ENCODE results near the gene CYP11A1.

Gene CYP11A1

DNA sequence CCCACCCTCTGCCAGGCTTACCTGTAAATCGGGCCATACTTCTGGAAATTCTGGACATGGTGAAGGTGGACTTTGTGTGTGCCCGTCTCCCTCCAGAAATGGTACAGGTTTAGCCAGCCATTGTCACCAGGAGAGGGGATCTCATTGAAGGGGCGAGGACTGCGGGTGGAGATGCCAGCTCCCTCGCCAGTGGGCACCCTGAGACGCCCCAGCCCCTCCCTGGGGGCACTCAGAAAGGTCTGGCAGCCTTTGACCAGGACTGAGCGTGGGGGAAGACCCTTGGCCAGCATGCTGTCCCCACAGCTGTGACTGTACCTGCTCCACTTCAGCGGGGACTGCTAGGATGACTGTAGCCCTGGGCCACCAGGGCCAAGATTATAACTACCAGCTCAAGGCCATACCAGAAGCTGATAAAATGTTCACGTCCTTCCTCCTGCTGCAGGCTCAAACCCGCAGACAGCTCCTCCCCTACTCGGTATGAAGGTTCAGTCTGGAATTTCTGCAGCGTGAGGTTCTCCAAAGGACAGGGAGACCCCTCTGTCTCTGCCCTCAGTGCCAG is at the start of gene CYP11A1:
CYP11A1 (minus strand) TSS at position 351 of the 559 bp plus-strand sequence; CDS start at position 290, 61 bp downstream.
- no peak within 1 kb of the TSS for H3K4me3 ChIP-seq (ENCODE audit: low read depth, low read length)

DNA sequence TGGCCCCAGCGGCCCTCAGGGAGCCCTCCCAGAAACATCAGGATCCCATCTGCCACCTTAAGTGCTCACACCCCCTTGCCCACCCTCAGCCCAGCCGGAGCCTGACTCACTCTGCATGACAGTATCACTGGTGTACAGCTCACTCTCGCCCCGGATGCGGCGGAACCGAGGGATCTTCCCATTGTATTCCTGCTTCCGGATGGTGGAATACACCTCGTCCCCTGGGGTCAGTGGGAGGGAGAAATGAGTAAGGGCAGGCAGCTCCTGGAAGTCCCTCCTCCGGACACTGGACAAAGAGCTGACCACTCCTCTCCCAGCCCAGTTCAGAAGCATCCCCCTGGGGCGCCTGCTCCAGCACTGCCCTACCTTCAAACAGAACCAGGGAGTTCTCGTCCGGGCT is 49.8 kb upstream of the CYP11A1 start:
- H3K4me3 ChIP-seq (ENCODE audit: low read depth, low read length), result no peak overlapping the region

DNA sequence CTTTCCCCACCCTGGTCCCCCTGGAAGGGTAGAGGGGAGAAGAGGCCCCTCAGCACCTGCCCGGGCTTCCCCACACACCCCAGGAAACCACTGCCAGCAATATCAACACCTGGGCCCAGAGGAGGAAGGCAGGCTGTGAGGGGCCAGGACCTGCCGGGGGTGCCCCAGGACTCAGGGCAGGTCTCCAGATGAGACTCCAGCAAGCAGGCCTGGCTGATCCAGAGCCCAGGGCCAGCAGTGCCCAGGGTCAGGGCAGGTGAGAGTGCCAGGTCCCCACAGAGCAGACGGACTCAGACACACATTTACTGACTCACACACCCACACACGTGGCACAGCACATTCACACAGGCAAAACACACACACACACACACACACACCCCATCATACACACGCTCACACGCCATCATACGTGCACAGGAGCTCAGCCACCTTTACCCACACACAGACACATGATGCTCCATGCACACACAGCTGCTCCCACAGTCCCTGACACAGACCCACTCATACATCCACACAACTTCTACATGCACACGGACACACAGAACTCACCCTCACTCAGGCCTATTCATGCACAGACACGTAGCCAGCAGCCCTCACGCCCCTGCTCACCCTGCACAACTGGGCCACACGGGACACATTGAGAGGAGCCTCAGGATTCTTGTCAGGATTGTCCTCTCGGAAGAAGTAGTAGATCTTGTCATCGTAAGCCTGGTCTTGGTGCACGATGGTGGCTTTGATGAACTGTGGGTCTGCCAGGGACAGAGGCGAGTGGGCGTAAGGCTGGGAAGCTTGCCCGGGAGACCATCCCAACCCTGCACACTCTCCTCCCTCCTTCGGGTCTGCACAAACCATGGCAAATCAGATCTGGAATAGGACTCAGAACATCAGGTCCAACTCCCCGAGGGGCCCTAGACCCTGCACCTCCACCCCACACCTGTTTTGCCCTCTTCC is 48.8 kb upstream of the CYP11A1 start:
- H3K4me3 ChIP-seq (ENCODE audit: low read depth, low read length), result no peak overlapping the region

DNA sequence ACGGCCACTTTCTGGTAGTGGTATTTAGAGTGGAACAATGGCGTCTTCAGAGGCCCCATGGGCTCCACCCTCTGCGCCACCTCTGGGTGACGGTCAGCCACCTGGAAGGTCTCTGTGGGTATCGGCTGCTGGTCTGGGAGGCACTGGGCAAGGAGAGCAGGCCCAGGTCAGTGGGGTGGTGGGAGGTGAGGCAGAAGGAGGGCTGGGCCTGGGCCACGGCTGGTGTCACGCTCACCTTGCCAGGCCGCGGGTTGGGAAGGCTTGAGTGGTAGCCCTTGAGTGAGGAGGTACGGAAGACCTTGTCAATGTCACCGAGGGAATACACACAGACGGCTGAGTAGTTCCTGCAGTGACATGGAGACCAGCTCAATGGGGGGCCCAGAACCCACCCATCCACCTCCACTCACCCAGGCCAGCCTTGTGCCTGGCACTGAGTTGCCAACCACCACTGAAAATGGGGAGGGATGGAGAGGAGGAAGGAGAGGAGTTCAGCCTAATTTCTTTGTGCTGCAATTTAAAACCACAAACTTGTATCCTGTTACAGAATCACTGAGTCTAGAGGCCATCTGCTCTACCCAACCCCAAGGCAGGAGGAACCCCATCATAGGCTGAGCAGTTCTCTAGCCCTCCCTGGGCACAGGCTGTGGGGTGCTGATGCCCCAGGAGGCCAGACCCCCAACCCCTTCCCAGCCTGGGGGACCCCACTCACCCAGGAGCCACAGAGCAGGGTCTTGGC is 47.3 kb upstream of the CYP11A1 start:
- no peak overlapping the region for H3K4me3 ChIP-seq (ENCODE audit: low read depth, low read length)

DNA sequence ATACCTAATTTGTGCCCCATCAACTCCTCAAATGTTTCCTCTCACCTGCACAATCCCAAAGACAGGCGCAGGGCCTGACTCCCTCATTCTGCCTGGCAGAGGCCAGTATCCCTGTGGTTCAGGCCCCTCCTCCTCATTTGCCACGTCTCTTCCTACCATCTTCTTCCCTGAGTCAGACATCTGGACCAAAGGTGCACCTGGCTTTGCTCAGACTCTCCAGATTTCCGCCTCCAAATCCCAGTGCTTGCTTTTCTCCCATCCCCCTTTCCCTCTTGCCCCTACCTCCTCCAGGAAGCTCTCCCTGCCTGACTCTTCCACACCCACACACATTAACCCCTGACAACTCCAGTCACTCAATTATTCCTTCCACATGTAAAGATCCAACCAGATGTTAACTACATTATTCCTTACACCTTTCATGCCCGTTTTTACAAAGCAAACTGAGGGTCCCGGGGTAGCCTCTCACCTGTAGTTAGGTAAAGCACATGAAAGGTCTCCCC is 46.7 kb upstream of the CYP11A1 start:
- H3K4me3 ChIP-seq (ENCODE audit: low read depth, low read length), result no peak overlapping the region

DNA sequence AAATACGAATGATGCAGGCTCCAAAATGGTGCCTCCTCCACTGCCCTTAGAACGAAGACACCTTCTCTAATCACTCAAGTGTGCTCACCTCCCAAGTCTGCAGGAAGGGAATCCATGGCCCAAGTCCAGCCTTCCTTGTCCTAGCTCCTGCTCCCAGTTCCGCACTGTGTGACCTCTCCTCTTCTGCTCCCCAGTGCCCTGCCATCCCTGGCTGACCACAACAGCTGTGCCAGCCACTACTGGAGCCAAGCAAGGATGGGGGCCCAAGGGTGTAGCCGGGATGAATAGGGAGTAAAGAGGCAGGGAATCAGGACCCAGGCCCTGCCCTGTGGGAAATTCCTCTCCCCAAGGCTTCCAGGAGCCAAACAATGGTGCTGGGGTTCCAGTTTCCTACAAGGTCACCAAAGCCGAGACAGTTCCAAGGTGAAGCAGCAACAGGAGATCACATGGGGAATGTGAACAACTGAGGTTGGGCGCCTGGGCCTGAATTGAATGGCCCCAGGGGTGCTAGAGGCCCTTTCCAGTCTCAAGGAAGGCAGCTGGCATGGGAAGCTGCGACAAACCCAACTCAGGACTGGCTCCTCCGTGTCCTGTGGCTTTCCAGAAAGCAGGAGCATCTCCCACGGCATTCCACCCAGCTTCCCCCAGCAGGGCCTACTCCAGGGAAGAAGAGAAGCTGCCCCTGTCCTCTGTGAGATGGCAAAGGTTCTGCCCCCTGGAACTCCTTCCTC is 46.1 kb upstream of the CYP11A1 start:
- no peak overlapping the region for H3K4me3 ChIP-seq (ENCODE audit: low read depth, low read length)

DNA sequence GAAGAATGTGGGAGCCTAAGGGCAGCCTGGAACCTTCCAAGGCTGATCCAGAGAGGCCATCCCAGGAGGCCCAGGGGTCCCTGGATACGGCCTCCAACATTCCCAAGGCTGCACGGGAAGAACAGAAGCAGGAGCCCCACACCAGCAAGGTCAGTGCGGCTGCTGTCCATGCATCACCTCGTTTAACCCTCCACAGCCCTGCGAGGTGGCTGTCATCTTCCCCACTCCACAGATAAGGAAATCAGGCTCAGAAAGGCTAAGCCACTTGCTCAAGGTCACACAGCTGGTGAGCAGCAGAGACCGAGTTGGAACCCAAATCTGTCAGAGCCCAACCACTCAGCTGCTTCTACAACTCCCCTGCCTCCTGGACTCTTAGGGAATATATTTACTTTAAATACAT is 44.7 kb upstream of the CYP11A1 start:
- H3K4me3 ChIP-seq (ENCODE audit: low read depth, low read length), result no peak overlapping the region

DNA sequence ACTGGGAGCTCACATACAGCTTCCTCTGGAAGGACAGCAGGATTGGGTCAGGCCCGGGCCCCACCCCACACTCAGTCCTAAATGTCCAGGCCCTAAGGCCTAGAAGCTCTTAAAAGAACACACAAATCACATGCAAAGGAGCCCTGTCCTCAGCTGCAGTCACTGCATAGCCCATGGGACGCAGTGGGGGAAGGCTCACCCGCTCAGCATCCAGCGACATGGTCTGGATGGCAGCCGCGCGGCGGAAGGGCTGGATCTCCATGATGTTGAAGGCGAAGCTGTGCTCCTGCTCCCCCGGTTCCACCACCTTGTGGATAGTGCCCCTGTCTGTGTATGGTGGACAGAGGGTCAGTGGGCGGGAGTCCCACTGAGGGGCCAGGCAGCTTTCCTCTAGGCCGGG is 44.2 kb upstream of the CYP11A1 start:
- H3K4me3 ChIP-seq (ENCODE audit: low read depth, low read length), result no peak overlapping the region

DNA sequence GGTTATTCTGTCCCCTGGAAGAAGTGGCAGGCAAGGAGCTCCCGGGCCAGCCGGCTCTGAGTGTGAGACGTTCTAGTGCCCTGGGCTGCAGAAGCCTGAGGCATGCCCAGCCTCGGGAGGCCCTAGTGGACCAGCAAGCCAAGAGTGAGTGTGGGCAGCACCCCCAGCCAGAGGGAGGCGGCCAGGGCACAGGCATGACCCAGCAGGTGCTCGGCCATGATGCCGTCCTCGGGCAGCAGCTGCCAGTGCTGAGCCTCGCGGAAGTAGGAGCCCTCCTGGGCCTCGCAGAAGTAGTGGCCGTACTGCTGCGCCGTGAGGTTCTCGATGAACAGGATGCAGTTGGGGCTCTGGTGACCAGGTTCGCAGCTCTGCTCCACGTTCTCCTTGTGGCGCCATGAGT is 43.1 kb upstream of the CYP11A1 start:
- H3K4me3 ChIP-seq (ENCODE audit: low read depth, low read length), result no peak overlapping the region

DNA sequence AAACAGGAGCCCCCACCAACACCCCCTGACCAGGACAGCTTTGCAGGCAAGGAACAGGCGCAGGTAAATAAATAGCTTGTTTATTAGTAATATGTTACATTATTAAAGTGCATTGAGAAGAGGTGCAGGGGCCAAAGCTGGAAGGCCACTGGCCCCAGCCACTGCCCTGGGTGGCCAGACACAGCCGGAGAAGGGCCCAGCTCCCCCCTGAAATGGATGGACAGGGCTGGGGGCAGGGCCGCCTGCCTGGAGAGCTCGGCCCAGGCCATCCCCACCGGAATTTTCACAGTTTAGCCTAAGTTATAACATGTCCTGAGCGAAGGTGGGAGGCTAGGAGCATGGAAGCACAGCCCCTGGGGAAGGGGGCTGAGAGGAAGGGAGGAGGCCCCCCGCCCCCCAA is 41.8 kb upstream of the CYP11A1 start:
- no peak overlapping the region for H3K4me3 ChIP-seq (ENCODE audit: low read depth, low read length)

DNA sequence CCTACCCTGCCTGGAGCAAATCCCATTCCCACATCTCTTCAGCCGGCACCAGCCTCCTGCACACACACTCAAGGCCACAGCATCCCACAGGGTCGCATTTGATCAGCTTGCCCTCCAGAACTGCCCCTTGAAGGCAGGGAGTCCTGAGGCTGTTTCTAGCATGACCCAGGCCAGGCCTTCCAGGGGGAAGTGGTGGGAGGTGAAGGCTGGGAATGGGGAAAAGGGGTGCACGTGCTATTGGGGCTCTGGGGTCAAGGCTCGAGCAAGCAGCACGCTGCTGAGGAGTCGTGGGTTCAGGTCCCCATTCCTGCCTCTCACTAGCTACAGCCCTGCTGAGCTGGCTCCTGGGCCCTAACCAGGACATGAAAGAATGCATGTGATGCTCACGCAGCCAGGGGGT is 41.4 kb upstream of the CYP11A1 start:
- no peak overlapping the region for H3K4me3 ChIP-seq (ENCODE audit: low read depth, low read length)

DNA sequence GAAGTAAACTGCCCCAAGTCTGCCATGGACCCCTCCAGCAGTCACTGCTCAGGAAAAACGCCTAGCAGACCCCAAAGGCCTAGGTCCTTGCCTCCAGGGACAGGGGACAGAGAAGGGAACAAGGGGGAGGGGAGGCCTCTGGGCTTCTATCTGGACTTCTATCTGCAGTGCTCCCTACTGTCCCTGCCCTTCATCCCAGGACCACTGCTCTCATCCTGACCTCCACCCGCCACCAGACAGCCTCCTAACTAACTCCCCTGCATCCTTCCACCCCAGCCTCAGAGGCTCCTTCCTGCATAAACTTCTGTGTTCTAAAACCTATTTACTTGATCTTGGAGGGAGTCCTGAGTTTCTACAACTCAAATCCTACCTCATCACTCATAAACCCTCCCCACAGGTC is 40.9 kb upstream of the CYP11A1 start:
- H3K4me3 ChIP-seq (ENCODE audit: low read depth, low read length), result no peak overlapping the region

DNA sequence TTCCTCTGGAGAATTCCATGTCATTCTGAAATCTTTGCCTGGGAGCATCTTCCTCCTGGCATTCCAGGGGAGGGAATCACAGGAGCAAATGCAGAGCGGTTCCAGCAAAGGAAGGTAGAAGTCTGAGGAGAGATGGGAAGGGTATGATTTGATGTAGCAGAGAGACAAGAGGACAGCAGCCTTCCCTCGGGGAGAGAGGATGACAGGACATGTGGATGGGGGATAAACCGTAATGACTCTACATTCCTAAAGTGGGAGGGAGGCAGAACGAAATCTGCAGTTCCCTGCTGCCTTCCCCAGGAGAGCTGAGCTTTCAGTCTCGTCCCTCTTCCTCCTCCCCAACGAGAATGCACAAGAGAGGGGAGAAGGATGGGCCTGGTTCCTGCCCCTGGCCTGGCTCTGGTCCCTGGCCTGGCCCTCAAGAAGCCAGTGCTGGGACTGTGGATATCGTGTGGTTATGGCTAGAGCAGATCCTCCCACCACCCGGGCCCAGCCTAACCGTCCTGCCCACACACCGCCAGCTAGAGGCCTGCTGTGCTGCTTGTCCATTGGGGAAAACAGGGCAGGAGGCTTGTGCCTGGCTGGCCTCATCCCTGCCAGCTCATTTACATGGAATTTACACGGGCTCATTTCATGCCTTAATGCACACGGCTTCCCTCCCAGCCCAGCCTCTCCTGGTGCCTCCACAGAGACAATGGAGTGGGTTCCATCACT is 39.7 kb upstream of the CYP11A1 start:
- no peak overlapping the region for H3K4me3 ChIP-seq (ENCODE audit: low read depth, low read length)

DNA sequence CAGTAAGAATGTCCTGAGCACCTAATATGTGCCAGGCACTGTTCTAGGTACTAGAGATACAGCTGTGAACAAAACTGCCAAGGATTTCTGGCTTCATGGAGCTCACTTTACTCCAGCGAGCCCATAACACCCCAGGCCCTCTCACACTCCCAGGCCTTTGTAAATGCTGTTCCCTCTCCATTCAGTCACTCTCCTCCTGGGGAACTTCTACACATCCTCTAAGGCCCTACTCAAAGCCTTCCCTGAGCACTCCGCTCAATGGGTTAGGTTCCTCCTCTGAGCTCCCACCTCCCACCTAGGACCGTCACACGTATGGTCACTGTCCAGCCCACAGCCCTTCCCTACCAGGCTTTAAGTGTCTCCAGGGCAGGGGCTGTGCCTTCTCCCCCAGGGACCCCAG is 39.1 kb upstream of the CYP11A1 start:
- H3K4me3 ChIP-seq (ENCODE audit: low read depth, low read length), result no peak overlapping the region

DNA sequence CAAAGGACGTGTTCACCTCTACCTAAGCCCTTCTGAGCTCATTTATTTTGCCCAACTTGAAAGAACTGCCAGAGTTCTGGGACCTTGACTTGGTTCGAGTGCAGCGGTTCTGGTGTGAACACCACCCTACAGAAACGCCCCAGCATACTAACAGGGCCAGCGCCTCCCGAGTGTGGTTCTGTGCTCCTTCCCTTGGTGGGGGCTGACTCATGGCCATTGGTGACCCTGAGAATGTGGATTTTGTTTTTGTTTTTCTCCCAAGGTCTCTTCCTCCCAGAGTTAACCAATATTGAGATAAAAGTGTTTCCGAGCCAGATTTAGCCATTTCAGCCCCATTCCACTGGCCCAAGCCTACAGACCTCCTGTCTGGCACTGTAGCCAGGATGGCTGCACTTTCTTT is 38.4 kb upstream of the CYP11A1 start:
- H3K4me3 ChIP-seq (ENCODE audit: low read depth, low read length), result no peak overlapping the region

DNA sequence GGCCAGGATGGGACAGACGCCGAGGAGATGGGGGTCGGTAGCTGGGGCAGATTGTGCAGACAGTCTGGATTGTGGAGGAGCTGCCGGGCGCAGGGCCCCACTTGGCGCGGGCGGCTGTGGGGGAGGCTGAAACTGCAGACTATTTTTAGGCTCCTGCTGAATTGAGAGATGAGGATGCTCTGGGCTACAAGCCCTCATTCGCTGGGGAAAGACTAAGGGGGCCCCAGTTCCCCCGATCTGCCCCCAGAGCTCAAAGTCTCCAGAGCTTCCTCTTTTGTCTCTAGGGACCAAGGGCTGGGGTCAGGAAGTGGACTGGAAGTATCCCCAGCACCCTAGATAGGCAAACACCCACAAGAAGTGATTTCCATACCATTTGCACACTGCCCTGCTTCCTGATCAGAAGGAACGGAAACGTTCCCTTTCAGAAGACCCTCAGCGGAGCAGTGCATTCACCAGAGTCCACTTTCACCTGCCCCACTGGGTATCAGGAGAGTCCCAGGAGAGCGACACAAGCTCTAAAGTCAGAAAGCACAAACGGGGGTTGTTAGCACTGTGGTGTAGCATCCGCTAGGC is 36.6 kb upstream of the CYP11A1 start:
- H3K4me3 ChIP-seq (ENCODE audit: low read depth, low read length), result no peak overlapping the region

DNA sequence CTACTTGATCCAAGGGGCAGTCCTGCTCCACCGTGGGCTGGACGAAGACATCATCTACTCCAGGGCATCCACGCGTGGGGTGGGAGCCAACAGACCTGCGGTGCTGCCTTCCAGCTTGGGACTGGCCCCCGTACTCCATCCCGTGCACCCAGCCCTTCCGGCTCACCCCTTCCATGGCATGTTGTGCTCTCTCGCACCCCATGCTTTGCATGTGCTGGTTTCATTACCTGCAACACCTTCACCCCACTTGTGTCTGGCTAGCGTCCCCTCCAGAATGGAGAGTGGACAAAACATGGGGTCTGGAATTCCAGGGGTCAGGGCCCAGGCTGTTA is 36.1 kb upstream of the CYP11A1 start:
- H3K4me3 ChIP-seq (ENCODE audit: low read depth, low read length), result no peak overlapping the region

DNA sequence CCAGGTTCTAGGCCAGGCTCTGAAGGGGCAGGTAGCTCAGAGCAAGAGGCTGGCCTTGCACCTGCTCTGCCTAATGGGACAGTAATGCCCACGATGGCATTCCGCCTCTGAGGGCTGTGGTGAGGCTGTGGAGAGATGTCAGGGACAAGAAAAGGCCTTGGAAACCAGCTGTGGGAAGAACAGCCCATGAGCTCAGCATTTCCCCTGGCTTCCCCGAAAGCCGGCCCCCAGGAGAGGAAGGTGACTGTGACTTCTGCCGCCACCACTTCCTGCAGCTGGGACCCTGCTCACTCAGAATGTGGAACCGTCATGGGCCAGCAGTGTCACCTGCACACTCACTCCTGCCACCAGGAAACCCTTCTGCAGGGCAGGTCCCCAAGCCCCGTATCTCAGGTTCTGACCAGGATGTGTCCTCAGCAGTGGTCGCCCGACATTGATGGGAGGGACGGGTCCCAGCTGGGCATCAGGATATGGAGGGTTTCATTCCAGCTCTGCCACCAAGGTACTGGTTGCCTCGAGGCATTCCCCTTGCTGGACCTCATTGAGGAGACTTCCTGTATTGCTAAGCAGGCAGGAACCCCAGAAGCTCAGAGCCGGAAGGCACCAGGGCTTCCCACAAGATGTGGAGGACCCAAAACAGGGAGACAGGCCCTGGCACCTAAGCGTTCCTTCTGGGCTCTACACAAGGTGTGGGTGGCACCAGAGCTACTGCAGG is 35.6 kb upstream of the CYP11A1 start:
- no peak overlapping the region for H3K4me3 ChIP-seq (ENCODE audit: low read depth, low read length)

DNA sequence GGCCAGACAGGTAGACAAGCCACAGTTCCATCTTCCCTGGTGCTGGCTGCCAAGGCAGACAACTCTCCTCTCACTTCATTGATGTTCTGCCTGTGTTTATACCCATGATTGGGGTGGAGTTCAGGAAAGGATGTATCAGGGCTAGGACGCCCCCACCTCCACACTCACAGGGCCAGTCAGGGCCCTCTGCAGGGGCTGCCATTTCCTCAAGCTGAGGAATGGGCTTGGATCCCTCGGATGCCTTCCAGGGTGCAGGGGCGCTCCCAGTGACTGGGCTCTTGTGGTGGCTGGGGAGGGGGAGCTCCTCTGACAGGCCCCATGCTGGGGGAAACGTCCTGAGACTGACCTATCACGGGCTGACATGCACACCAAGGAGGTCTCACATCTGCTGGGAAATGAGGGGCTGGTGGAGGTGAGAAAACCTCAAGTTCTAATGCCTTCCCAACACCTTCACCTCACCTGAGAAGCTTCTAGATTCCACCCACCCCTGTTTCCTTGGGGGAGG is 34.9 kb upstream of the CYP11A1 start:
- no peak overlapping the region for H3K4me3 ChIP-seq (ENCODE audit: low read depth, low read length)
